HUDEP-2 (cell line): ENCODE results near the gene RTN4RL1.

Source experiments
- DNase-seq, 76 experiments: peaks; one replicate each; lab custom pipeline; 2025; ENCODE audit not compliant: unreplicated experiment in 76 of 76; lab: John Stamatoyannopoulos, UW

RTN4RL1 gene

DNA sequence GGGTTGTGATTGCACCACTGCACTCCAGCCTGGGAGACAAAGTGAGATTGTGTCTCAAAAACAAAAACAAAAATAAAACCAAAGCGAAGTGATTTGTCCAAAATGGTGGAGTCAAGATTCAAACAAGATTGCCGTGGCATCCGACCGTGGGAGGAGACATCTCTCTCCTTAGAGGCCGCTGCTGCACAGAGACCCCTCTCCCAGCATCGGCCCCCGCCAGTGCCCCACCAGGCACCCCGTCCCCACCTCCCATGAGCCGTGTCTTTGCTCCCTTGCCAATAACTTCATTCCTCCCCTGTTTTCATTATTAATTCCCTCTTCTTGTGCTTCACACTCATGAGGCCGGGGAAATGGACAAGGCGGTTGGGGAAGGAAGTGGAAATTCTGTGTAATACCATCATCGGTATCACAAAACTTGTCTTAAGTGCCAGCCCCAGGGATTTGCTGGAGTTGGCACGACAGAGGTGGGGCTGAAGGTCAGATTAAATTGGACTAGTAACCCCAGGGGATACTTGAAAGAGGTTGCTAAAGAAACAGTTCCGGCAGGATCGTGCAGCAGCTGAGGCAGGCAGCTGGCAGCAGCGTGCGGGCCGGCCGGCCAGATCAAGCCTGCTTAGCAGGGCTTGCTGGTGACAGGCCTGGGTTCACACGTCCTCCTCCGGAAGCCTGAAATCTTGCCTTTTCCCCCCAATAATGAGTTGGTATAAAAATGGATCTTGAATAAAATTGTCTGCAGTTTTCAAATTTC is 66.8 kb downstream of the RTN4RL1 start:
- DNase-seq, result no peak

DNA sequence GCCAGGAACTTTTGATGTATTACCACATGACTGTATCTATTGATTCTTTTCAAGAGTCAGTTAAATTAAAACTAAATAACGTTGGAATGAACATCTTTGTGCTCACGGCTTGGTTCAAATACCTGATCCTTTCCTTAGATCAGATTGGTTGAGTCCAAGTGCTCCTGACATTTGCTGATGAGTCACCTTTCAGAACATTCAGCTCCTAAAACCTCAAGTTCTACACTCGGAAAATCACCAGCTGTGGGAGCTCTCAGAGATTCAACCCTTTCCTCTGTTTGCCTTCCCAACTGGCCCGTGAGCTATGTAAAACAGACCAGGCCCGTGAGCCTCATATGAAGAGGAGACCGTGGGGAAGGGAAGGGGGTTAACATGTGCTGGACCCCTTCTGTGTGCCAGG is 68.1 kb downstream of the RTN4RL1 start:
- no peak for DNase-seq

GRCh38 chr17:1956134-1956533 is 69.0 kb downstream of the RTN4RL1 start:
- DNase-seq, result no peak

DNA sequence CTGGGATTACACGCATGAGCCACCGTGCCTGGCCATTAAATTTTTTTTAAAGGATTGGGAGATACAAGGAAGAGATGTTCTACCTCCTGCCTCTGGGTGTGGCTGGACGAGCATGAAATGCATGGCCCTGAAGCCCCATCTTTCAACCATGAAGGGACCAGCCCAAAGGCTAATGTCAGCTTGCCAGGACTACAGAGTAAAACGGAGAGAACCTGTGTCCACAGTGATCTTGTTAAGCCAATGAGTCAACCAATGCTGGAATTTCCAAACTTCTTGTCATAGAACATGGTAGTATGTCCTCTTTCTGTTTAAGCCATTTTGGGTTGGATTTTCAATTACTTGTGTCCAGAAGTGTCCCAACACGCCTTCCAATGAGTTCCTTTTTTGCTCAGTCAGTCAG is 71.3 kb downstream of the RTN4RL1 start:
- no peak for DNase-seq

DNA sequence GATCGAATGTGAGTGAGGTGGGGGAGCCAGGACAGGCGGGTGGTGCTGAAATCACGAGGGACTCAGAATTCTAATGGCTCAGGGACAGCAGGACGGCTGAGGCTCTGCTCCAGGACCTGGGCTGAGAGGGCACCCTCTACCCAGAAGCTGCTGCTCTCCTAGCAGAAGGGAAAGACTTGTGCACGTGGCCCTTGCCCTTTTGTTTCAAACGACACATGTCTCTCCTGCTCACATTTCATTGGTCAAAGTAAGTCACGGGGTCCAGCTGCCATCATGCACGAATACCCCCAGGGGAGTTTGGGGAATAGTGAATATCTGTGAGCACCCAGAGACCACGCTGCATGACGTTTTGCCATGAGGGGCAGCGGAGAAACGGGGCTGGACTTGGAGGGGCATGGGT is 73.2 kb downstream of the RTN4RL1 start:
- no peak for DNase-seq

DNA sequence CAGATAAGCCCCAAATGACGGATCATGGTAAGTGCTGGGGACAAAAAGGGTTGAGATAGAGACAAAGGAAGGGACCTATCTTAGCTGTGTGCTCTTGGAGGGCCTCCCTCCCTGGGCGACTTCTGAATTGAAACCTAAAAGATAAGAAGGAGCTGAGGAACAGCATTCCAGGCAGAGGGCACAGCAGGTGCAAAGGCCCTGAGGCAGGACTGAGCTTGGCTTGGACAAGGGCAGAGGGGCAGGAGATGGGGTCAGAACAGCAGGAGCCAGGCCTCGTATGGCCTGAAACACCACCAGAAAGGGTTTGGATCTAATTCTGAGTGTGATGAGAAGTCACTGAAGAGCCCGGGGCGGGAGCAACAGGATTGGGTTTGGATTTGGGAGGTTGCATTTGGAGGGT is 75.4 kb downstream of the RTN4RL1 start:
- DNase-seq, result no peak

GRCh38 chr17:1948517-1948825 is 76.7 kb downstream of the RTN4RL1 start:
- DNase-seq, result no peak

DNA sequence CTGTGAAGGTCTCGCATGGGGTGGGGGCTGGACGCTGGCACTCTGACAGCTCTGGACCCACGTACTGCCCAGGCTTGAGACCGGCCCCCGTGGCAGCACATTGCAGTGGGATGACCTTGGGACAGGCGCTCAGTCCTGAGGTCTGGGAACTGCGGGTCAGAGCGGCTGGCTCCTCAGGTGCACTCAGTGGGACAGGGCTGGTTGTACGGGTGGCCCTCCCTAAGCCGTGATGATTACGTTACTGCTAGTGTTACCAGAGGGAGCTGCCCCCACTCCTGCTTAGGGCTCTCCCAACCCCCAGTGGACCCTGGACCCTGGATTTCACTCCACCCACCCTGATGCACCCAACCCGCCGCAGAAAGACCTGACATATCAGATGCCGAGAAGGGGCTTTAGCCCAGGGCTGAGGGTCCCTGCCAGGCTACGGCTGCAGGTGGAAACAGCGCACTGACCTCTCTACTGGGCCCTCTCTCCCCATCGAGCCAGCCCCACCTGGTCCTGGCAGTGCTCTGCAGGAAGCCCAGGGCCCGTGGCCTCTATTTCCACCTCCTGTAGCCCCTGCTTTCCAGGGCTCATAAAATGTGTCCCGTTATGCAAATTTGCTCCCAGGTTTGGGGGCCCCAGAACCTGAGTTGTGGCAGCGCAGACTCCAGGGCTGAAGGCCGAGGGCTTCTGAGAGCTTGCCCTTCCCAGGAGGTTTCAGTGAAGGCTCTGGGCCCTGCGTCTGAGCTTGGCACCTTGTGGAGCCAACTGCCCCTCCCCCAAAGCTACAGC is 77.2 kb downstream of the RTN4RL1 start:
- no peak for DNase-seq

DNA sequence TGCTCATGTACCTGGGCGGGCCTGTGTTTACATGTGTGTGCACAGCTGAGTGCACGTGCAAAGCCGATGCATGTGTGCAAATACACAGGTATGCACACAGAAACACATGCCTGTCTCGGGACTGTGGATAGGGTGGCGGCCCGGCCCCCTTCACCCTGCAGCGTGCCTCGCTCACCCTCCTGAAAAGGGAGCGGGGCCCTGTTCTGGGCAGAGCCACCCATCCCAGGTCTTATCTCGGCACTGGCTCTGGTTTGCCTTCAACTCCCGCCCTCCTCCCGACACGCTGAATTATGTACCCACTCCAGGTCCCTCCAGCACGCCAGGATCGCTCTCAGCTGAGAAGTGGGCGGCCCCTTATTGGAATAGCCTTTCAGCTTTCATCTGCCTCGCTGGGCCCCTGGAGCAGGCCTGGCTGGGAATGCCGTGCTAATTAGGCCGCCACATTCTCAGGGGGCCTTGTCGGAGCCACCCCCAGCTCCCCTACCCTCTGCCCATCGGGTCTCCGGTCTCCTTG is 77.8 kb downstream of the RTN4RL1 start:
- DNase-seq, result no peak

DNA sequence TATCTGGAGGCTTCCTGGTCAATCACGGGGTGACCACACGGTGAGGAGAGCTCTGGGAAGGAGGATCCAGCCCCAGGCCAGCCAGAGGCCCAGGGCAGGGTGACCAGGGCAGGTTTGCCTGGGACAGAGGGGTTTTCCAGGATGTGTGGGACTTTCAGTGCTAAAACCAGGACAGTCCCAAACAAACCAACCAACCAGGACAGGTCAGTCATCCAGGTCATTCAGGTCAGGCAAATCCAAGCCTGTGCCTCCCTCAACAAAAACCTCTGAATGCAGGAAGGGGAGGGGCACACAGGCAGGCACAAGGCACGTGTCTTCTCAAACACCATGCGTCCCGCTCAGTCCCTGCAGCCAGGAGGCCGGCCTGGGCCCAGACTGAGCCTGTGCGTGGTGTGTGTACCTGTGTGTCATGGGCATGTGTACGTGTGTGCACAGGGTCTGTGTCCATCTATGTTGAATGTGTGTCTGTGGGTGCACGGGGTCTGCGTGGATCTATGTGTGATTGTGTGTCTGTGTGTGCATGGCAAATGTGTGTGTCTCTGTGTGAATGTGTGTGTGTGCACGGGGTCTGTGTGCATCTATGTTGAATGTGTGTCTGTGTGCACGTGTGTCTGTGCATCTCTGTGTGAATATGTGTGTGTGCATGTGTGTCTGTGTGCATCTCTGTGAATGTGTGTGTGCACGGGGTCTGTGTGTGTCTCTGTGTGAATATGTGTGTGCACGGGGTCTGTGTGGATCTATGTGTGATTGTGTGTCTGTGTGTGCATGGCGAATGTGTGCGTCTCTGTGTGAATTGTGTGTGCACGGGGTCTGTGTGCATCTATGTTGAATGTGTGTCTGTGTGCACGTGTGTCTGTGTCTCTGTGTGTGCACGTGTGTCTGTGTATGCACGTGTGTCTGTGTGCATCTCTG is 78.9 kb downstream of the RTN4RL1 start:
- no peak for DNase-seq

GRCh38 chr17:1945621-1946020 is 79.5 kb downstream of the RTN4RL1 start:
- no peak for DNase-seq

DNA sequence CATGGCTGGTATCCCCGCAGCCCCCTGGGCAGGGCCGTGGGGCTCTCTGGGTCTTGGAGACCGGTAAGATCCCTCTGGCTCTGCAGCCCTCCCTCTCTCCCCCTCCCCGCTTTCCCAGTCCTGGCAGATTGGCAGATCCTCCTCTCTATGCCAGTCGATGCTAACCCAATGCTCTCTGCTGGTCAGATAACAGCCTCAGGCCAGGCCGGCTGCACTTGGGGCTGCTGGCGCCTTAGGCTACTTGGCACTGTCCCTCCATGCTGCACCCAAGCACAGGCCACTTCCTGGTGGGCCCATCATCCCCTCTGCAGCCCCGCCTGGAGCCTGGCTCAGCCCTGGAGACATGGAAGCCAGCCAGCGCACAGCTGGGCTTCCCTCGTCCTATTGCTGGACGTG is 81.7 kb downstream of the RTN4RL1 start:
- no peak for DNase-seq

GRCh38 chr17:1942666-1943435 is 82.3 kb downstream of the RTN4RL1 start:
- DNase-seq, result no peak

- DNase-seq, result no peak
Measured at GRCh38 chr17:1942066-1942365, 83.1 kb downstream of the RTN4RL1 start.

DNA sequence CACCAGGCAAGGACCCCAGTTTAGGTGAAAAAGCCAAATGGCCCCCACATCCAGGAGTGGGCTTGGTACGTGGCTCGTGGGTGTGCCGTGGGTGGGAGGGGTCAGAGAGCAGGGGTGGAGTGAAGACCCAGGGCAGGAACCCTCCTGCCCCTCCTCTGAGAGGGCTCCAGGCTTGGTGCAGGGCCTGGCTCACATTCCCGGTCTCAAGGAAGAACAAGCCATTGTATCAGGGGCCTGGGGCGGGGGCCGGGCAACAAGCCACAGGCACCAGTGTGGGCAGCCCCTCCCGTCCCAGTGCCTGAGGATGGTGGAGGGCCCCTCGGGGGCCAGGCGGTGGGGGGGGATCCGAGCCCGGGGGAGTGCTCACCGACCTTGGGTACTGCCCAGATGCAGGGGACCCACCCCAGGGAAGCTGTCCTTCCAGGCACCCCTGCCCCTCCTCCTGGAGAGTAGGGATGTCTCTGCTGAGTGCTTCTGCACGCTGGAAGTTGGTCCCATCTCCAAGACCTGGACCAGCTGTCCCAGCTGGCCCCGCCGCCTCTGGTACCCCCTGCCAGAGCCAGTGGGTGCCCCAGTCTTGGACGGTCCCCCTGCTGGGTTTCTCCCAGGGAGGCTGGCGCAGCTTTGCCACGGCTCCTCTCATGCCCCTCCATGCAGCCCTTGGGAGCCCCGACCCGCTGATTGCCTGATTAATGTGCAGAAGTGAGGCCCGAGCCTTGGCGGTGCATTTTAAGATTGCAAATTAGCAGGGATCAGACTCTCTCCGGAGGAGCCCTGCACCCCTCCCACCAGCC is 83.7 kb downstream of the RTN4RL1 start:
- no peak for DNase-seq

- DNase-seq, result no peak
Measured at GRCh38 chr17:1940810-1941185, 84.3 kb downstream of the RTN4RL1 start.

DNA sequence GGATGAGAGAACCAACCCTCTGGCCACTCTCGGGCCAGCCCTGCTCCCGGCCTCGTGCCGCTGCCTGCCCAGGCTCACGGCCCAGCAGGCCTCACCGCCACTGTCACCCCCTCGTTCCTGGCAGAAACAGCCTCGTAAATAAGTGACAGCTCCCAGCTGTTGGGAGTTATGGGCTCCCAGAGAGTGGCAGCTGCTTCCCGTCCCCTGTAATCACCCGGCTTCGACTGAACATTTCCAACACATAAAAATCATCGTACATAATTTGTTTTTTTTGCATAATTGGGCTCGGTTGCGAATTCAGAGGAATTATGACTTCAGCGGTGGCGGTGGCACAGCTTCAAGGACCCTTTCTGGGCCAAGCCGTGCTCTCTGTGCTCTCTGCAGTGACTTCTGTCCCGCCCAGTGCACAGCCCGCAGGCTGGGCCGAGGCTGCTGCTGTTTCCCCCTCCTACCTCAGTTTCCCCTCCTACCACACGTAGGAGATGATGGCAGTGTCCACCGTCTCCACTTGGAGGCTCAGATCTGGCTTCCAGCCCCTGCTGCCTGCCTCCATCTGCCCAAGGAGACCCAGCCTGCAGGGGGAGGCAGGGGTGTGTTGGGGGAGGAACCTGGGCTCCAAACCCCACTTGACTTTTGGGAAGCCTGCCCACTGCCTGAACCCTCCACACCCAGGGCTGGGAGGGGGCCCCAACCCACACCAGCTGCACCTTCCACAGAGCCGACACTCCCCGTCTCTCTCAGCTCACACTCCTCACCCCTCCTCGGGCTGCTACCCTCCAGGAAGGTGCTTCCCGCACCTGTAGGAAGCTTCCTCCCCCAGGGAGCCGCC is 84.9 kb downstream of the RTN4RL1 start:
- no peak for DNase-seq

DNA sequence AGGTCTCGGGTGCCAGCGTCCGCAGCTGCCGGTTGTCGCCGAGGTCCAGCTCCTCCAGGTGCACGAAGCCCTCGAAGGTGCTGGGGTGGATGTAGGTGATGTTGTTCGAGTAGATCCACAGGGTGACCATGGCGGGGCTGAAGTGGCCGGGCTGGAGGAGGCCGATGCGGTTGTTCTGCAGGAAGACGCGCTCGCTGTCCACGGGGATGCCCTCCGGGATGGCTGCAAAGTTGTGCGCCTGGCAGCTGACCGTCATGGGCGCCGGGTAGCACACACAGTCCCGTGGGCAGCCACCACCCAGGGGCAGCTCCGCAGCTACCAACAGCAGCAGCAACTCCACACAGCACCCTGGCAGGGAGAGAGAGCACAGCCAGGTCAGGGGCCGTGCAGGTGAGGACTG is 87.7 kb downstream of the RTN4RL1 start:
- no peak for DNase-seq

DNA sequence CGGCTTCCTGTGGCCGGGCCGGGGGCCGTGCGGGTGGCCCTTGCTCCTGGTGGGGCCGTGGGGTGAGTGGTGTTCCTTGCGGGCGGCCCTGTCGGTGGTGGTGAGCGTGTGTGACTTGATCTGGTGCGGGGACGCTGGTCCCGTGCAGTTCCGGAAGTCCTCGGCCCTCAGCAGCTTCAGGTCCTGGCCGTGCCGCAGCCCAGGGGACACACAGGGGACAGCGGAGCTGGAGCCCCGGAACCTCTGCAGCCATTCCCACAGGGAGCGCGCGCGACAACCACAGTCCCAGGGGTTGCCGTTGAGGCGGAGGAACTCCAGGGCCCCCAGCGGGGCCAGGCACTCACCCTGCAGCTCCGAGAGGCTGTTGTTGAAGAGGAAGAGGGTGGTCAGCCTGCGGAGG is 88.4 kb downstream of the RTN4RL1 start:
- DNase-seq, result no peak
